Muscle layer of duodenum (tissue), 2 donors: ENCODE results near the gene DCP1A.
A peak's percentile ranks its signal among the peaks of the same experiment; 100 is the strongest.

Source experiments
- H3K27ac ChIP-seq: one replicate; pipeline ENCODE4 v1.7.0; 2013; ENCODE audit warnings: mild to moderate bottlenecking, low read length
- H3K27me3 ChIP-seq: one replicate; pipeline ENCODE4 v1.7.0; 2013; ENCODE audit warnings: low read depth, mild to moderate bottlenecking, control low read depth, low read length
- H3K36me3 ChIP-seq, 2 donors: one replicate each; pipeline ENCODE4 v1.7.0; 2013; ENCODE audit warnings: low read length in 2 of 2, control low read depth in 1 of 2, mild to moderate bottlenecking in 1 of 2; ENCODE audit not compliant: insufficient read depth in 2 of 2, control insufficient read depth in 1 of 2
- H3K4me1 ChIP-seq, 2 donors: one replicate each; pipeline ENCODE4 v1.7.0; 2013; ENCODE audit warnings: low read length in 2 of 2, mild to moderate bottlenecking in 2 of 2, control low read depth in 1 of 2, moderate library complexity in 1 of 2; ENCODE audit not compliant: insufficient read depth in 2 of 2, control insufficient read depth in 1 of 2
- H3K4me3 ChIP-seq, 2 donors: one replicate each; pipeline ENCODE4 v1.7.0; 2013; ENCODE audit warnings: low read length in 2 of 2, low read depth in 1 of 2, mild to moderate bottlenecking in 1 of 2
- H3K9me3 ChIP-seq, 2 donors: one replicate each; pipeline ENCODE4 v1.7.0; 2013; ENCODE audit warnings: low read length in 2 of 2, control low read depth in 1 of 2, mild to moderate bottlenecking in 1 of 2; ENCODE audit not compliant: control insufficient read depth in 1 of 2
- donor health status: healthy.

The DCP1A gene

DNA sequence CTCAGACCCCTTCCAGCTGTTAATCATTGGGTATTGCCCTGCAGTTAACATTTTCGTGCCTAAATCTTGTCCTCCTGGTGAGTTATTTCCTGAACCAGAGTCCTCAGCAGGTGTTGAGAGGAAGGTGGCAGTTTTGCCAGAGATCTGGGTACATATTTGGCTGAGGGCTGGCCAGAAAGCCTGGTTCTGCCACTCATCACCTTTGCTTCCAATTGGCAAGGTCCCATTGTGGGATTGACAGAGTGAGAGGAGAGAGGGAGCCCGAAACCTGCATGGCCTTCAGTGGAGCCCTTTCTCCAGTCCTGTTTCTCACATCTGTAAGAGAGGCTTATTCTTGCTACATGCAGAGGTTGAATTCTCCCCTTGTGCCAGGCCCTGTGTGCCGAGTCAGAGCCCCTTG lies 82.6 kb downstream of the DCP1A start:
- no peak overlapping the region for H3K27ac ChIP-seq
- H3K4me1 ChIP-seq: peaks cover 1 to 11% of the 10 kb centered on the region in 2 donors

GRCh38 chr3:53263907-53264306 lies 83.4 kb downstream of the DCP1A start:
- no peak overlapping the region for H3K4me3 ChIP-seq
- no peaks in the 10 kb centered on the region for H3K9me3 ChIP-seq
- no peaks in the 10 kb centered on the region for H3K36me3 ChIP-seq
- H3K27me3 ChIP-seq: no peaks in the 10 kb centered on the region
- H3K27ac ChIP-seq: no peak overlapping the region
- H3K4me1 ChIP-seq: peaks cover 0 to 13% of the 10 kb centered on the region in 2 donors

More for the DNA sequence above, 82.6 kb downstream of the DCP1A start:
- H3K9me3 ChIP-seq: no peaks in the 10 kb centered on the region
- H3K4me3 ChIP-seq: no peak overlapping the region
- no peaks in the 10 kb centered on the region for H3K27me3 ChIP-seq
- H3K36me3 ChIP-seq: no peaks in the 10 kb centered on the region

GRCh38 chr3:53261712-53262111 lies 85.6 kb downstream of the DCP1A start:
- Histone ChIP-seq H3K4me1 (peaks cover 0 to 13% of the 10 kb centered on the region in 2 donors), H3K27ac (no peak overlapping the region), H3K4me3 (no peak overlapping the region), H3K9me3 (no peaks in the 10 kb centered on the region), H3K36me3 (no peaks in the 10 kb centered on the region), H3K27me3 (no peaks in the 10 kb centered on the region)

DNA sequence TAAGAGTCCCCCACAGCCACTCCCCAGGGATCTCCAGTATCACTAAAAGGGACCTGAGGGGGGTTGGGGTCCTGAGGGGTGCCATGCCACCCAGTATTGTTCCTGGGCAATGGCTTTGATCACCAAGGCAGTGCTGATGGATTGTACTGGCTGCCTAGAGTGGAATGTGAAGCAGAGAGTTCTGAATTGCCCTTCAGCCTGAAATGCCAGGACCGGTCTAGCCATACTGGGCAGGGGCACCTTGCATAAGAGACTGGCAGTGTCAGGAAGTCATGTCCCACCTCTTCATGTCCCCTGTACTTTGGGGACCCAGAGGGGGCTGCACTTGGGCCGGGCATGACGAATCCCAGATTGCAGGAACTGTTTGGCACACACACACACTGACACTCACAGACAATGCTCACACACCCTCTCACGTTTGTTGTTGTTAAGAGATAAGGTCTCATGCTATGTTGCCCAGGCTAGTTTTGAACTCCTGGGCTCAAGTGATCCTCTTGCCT lies 87.0 kb downstream of the DCP1A start:
- Histone ChIP-seq H3K4me3 (no peak overlapping the region), H3K27me3 (no peaks in the 10 kb centered on the region), H3K4me1 (peaks cover 0 to 17% of the 10 kb centered on the region in 2 donors), H3K36me3 (no peaks in the 10 kb centered on the region), H3K27ac (no peak overlapping the region), H3K9me3 (no peaks in the 10 kb centered on the region)

GRCh38 chr3:53259427-53260259 lies 87.7 kb downstream of the DCP1A start:
- Histone ChIP-seq H3K36me3 (no peaks in the 10 kb centered on the region), H3K4me3 (no peak overlapping the region), H3K27ac (no peak overlapping the region)

DNA sequence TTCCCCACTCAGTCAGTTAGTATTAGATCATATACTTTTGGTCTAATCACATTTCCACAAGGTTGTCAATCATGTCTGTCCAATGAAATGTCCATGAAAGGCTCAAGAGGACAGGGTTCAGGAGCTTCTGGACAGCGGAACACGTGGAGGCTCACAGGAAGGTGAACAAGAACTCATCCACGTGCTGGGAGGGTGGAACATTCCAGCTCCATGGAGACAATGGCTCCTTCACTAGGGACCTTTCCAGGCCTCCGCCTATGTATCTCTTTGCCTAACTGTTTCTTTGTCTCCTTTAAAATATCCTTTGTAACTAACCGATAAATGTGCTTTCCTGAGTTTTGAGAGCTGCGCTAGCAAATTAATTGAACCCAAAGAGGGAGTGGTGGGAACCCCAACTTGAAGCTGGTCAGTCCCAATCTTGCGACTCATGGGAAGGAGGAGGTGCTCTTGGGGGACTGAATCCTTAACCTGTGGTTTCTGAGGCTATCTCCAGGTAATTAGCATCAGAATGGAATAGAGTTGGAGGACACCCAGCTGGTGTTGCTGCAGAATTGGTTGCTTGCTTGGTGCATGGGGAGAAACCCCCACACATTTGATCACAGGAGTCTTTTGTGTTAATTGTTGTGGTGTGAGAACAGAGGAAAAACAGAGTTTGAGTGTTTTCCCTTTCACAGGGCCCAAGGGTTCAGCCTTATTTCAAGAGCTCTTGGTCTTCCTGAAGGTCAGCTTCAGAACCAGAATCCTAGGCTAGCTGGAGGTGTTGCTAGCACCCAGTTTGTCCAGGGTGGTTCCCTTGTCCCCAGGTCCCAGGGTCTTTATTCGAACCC lies 88.5 kb downstream of the DCP1A start:
- Histone ChIP-seq H3K27ac (no peak overlapping the region), H3K4me1 (peaks cover 4 to 25% of the 10 kb centered on the region in 2 donors), H3K27me3 (no peaks in the 10 kb centered on the region), H3K9me3 (no peaks in the 10 kb centered on the region), H3K4me3 (no peak overlapping the region), H3K36me3 (no peaks in the 10 kb centered on the region)

More at GRCh38 chr3:53259427-53260259, 87.7 kb downstream of the DCP1A start:
- no peaks in the 10 kb centered on the region for H3K9me3 ChIP-seq
- H3K4me1 ChIP-seq: peaks cover 0 to 17% of the 10 kb centered on the region in 2 donors
- H3K27me3 ChIP-seq: no peaks in the 10 kb centered on the region

DNA sequence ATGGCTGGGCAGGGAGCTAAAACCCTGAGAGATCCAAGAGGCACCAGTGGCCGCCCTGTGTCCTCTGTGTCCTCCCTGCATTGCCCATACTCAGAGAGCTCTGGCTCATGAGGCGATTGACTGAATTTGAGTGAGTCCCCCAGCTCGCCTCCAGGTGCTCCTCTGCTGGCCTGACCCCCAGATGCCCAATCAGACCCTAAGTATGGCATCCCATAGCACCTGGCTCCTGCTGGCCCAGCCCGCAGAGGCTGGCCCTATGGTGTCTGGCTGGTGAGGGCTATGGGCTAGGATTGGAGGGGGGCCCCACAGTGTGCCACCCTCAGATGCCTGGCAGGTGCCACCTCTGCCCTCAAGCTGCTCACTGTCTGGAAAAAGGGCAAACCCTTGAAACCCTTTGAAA lies 89.9 kb downstream of the DCP1A start:
- no peaks in the 10 kb centered on the region for H3K27me3 ChIP-seq
- H3K36me3 ChIP-seq: no peaks in the 10 kb centered on the region
- no peak overlapping the region for H3K27ac ChIP-seq
- H3K4me3 ChIP-seq: no peak overlapping the region
- no peaks in the 10 kb centered on the region for H3K9me3 ChIP-seq
- peaks cover 4 to 38% of the 10 kb centered on the region in 2 donors for H3K4me1 ChIP-seq

DNA sequence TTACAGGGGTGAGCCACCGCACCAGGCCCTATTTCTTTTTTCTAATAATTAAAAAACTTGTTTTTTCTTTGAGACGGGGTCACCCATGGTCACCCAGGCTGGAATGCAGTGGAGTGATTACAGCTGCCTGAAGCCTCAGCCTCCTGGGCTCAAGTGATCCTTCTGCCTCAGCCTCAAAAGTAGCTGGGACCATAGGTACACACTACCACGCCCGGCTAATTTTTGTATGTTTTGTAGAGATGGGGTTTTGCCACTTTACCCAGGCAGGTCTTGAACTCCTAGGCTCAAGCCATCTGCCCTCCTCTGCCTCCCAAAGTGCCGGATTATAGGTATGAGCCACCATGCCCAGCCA lies 90.7 kb downstream of the DCP1A start:
- no peaks in the 10 kb centered on the region for H3K27me3 ChIP-seq
- H3K36me3 ChIP-seq: no peaks in the 10 kb centered on the region
- H3K4me1 ChIP-seq: peaks cover 4 to 45% of the 10 kb centered on the region in 2 donors
- H3K9me3 ChIP-seq: no peaks in the 10 kb centered on the region
- H3K27ac ChIP-seq: no peak overlapping the region
- H3K4me3 ChIP-seq: no peak overlapping the region

DNA sequence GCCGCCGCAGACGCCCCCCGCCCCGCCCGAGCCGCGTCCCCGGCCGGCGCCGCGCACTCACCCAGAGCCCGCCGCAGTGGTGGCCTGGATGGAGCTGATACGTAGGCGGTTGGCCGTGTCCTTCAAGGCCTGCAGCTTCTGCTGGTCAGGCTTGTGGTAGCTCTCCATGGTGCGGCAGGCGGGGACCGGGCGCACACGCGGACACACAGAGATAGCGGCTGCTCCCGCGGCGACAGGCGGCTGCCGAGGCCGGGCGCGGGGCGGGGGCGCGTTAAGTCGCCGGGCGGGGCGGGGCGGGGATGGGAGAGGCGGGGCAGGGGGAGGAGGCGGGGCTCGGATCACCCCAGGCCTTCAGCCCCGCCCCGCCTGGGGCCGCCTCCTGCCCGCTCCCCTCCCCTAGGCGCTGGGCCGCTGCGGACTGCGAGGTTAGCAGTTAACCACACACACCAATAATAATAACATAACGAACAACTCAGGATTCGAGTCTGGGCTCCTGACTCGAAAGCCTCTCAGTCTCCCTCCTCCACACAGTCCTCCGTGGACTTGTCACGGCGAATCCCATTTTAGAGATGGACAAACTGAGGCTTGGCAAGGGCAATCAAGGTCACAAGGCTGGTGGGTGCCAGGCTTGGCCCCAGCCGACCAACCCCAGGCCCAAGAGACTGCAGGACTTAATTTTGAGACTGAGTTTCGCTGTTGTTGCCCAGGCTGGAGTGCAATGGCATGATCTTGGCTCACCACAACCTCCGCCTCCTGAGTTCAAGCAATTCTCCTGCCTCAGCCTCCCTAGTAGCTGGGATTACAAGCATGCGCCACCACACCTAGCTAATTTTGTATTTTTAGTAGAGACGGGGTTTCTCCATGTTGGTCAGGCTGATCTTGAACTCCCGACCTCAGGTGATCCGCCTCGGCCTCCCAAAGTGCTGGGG lies 91.3 kb downstream of the DCP1A start, which contains the start of gene TKT:
Gene TKT (minus strand): TSS at position 248 of the 929 bp plus-strand sequence. CDS start 80 bp downstream, at position 168.
- H3K4me1 ChIP-seq: peaks cover 9 to 49% of the 10 kb centered on the region in 2 donors
- peak within 1 kb of the TSS; percentile 73 for H3K27ac ChIP-seq
- peak within 1 kb of the TSS; percentile 91 to 98 for H3K4me3 ChIP-seq
- no peaks in the 10 kb centered on the region for H3K27me3 ChIP-seq
- no peaks in the 10 kb centered on the region for H3K9me3 ChIP-seq
- H3K36me3 ChIP-seq: no peaks in the 10 kb centered on the region

DNA sequence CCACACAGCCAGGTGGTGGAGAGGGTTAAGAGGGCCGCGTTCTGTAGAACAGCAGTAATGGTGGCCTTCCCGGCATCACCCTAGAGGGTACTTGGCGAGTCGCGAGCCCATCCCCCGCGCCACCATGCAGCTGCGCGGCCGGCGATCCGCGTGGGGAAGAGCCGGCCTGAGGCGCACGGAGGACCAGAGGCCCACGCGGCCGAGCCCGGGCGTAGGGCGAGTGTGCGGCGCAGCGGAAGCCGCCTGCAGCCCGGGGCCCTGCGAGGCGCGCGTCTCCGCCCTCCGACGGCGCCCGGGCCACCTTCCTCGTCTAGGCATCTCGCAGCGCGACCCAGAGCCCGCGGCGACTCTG lies 91.9 kb downstream of the DCP1A start:
- Histone ChIP-seq H3K36me3 (no peaks in the 10 kb centered on the region), H3K4me3 (peak overlapping the region; percentile 91 to 98), H3K27me3 (no peaks in the 10 kb centered on the region), H3K9me3 (no peaks in the 10 kb centered on the region), H3K27ac (peak overlapping the region; percentile 73), H3K4me1 (peaks cover 9 to 55% of the 10 kb centered on the region in 2 donors)
